Head of caudate nucleus (tissue), 42 donors: Measurements from ENCODE around the gene FRK.

Experiments used
- DNase-seq, 42 donors: peaks; one replicate each; pipeline versions ENCODE4 v3.0.0 to v3.0.0-alpha.2; 2020 to 2021; ENCODE audit warnings: mixed read lengths in 7 of 42
- intact Hi-C: fragments of 100-400 bp; cut with DNase I; formaldehyde crosslinking; loops from one replicate; pipeline ENCODE4 v1.15.0; 2022

Gene FRK

GRCh38 chr6:116083052-116083451, 22.4 kb upstream of the FRK start:
- intact Hi-C loops: no loop called here
- no peak for DNase-seq

DNA sequence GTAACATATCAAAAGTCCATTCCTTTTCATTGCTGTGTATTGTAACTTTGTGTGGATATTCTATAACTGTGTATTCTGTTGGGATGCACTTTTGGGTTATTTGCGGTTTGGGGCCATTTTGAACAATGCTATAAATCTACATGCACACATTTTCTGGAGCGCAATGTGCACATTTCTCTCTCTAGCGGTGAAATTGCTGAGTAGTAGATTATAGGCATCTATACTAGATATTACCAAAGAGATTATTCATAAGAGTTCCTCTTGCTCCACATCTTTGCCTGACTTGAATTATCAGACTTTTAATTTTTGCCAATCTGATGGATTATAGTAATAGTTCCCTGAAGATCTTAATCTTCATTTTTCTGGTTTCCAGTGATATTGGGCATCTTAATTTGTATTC, 18.3 kb upstream of the FRK start:
- DNase-seq: no peak
- intact Hi-C loops: no loop called here

DNA sequence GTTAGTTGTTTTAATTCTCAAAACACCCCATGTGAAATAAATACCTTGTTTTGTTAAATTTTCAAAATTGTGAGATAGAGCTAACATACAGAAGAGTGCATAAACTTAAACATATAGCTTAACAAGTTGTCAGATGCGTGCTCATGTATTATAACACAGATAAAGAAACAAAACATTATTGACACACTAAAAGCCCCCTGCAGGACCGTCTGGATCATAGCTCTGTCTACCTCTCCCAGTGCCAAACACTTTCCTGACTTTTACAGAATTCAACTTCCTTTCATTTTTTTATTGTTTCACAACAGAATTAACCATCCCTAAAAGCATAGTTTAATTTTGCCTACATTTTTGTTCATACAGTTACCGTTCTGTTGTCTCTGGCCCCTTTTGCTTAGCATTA, 17.8 kb upstream of the FRK start:
- intact Hi-C loops: no loop called here
- no peak for DNase-seq

- intact Hi-C loops: no loop called here
- DNase-seq: no peak
Measured at GRCh38 chr6:116074732-116075390, 14.2 kb upstream of the FRK start.

DNA sequence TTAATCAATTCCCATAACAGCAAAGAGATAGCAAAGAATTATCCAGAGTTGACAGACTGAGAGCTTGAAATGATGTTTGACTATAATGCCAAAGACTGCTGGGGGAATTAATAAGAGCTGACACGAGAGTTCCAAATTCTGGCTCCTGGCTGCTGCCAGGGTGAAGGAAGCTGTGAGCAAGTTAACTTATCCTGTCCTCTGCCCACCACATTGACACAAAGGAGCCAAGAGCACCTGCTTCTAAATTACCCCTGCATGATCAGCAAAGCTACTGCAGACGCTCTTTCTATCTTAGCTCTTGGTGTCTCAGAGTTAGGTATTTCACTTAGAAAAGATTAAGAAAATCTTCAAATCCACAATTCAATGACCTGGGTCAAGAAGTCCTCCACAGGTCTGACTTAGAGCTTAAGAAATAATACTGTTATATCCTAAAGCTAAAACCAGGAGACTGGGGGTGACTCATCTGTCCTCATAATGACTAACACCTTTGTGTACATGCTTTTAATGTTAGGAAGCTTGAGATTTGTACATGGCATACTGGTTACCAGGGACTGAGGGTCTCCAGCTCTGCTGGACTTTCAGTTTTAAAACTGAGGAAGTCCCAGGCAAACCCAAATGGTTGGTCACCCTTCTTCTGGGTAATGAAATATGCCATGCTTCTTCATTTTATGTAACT, 13.2 kb upstream of the FRK start:
- DNase-seq: no peak
- intact Hi-C loops: no loop called here

DNA sequence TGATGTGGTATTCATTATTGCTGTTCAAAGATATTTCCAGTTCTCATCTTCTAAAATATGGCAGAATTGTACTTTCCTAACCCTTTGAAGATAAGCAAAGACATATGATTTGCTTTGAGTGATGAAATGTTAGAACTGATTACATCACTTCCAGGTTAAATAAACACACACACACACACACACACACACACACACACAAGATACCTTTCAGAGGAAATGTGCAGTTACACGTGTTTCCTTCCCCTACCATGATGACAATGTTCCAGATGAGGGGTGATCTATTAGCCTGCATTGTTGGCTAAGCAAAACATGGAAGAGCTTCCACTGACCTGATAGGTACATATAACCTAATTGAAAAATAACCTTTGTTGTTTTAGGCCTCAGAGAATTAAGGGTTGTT, 11.7 kb upstream of the FRK start:
- no peak for DNase-seq
- intact Hi-C loops: no loop called here

GRCh38 chr6:116070616-116071389, 10.1 kb upstream of the FRK start:
- intact Hi-C loops: no loop called here
- no peak for DNase-seq

DNA sequence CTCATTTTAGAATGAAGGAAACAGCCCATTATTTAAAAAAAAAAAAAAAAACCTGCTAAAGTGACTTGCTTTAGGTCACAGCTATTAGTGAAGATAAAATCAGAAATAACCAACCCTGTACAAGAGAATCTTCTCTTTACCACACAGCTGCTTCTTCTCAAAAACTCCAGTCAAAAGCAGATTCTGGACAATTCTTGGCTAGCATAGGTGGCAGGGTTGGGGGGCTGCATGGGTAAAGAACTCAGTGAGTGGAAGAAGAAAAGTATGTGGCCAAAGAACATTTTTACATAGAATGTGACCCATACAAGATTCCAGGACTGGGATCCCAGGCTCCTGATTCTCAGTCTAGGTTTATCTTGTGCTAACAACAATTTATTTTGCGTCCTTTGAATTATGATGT, 9.4 kb upstream of the FRK start:
- DNase-seq: no peak
- intact Hi-C loops: no loop called here

- no peak for DNase-seq
- intact Hi-C loops: no loop called here
Measured at GRCh38 chr6:116066789-116067188, 6.1 kb upstream of the FRK start.

DNA sequence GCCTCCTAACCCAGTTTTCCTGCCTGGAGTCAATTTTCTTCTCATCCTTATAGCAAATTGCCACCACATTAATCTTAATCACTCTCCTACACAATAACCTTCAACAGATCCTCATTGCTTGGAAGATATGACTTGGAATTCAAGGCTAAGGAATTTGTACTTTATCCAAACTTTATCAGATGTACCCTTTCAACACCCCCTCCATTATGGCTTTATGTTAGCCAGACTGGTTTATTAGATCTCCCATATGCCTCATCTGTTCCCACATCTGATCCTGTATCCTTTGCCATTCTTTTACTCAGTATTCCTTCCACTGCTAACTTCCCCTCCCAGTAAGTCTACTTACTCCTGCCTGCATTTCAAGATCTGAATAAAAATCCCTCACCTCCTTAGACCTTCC, 4.0 kb upstream of the FRK start:
- intact Hi-C loops: no loop called here
- DNase-seq: no peak

GRCh38 chr6:116062496-116062895, 1.8 kb upstream of the FRK start:
- no peak for DNase-seq
- intact Hi-C loops: no loop called here

- no peak for DNase-seq
- intact Hi-C loops: no loop called here
Measured at GRCh38 chr6:116059713-116060571, 749 bp downstream of the FRK start.

- no peak for DNase-seq
- intact Hi-C loops: no loop called here
Measured at GRCh38 chr6:116057766-116058165, 2.9 kb downstream of the FRK start.

GRCh38 chr6:116055513-116055912, 5.2 kb downstream of the FRK start:
- intact Hi-C loops: no loop called here
- no peak for DNase-seq

DNA sequence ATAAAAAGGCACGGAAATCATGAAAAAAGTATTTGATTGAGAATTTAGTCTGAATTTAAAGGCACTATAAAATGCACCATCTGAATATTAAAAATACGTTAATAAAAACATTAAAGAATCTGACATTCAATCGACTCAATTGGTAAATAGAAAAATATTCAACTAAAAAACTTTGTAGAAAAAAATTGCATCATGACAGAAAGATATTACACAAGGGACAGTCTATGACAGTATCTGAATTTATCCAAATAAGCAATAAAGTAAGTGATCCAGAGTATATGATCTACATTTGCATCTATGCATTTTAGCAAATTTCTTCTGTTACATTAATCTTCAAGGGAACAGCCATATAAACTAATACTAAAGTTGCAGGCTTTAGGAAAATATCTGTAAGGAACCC, 9.4 kb downstream of the FRK start:
- DNase-seq: no peak
- intact Hi-C loops: no loop called here

- DNase-seq: no peak
- intact Hi-C loops: no loop called here
Measured at GRCh38 chr6:116050737-116051136, 10.0 kb downstream of the FRK start.

- intact Hi-C loops: no loop called here
- DNase-seq: no peak
Measured at GRCh38 chr6:116049321-116049720, 11.4 kb downstream of the FRK start.

DNA sequence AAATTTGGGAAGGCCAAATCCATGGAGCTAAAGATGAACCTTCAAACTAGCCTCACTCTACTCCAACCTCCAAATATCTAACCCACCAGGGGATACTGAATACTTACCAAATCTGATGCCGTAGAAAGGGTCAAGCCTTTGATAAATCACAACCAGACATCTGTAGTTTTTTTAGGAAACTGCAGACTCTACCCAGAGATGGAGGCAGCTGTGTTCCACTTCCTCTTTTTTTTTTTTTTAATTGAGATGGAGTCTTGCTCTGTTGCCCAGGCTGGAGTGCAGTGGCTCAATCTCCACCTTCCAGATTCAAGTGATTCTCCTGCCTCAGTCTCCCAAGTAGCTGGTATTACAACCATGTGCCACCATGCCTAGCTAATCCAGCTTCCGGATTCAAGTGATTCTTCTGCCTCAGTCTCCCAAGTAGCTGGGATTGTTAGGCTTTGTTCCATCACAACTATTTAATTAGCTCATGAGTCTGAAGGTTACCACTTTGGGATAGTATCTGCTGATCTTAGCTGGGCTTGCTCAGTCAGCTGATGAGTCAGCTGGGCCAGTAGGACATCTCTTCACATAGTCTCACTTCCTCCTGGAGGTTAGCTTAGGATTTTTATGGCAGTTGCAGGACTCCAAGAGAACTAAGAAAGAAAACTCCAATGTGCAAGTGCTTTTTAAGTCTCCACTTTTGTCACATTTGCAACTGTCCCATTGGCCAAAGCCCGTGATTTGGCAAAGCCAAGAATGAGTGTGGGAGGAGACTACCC, 13.3 kb downstream of the FRK start:
- no peak for DNase-seq

GRCh38 chr6:116046737-116047136, 14.0 kb downstream of the FRK start:
- no peak for DNase-seq
- intact Hi-C loops: no loop called here

More for the DNA sequence above, 13.3 kb downstream of the FRK start:
- intact Hi-C loops: no loop called here
